Body of pancreas (tissue), 4 donors: Measurements from ENCODE around the gene MRTFB. TPM values are rescaled to one million over a fixed set of nuclear protein-coding genes. Genes with fewer than 3 reads are reported as not detected.

Experiments
- ATAC-seq: fragments of 150-250 bp; one replicate; pipeline ENCODE4 v1.9.1; 2016
- DNase-seq, 4 donors: peaks; one replicate each; pipeline ENCODE4 v3.0.0-alpha.2; 2019
- H3K27ac ChIP-seq, 4 donors: fragments of 200-600 bp; sonication (generic); 1 replicate in 3 of 4; 2 replicates in 1 of 4; pipeline versions ENCODE4 v1.5.1 to v1.6.1; 2016 to 2019; ENCODE audit warnings: mild to moderate bottlenecking in 1 of 4, mixed read lengths in 1 of 4, moderate library complexity in 1 of 4
- H3K27me3 ChIP-seq, 2 donors: fragments of 200-600 bp; sonication (generic); one replicate each; pipeline ENCODE4 v1.6.0; 2016; ENCODE audit warnings: mild to moderate bottlenecking in 1 of 2
- H3K36me3 ChIP-seq, 2 donors: fragments of 200-600 bp; sonication (generic); replicated peaks in 1 of 2; 2 replicates each; pipeline ENCODE4 v1.5.1; 2016; ENCODE audit warnings: low read depth in 2 of 2; ENCODE audit not compliant: insufficient read depth in 1 of 2
- H3K4me1 ChIP-seq: fragments of 200-600 bp; sonication (generic); one replicate; pipeline ENCODE4 v1.6.0; 2016
- H3K4me3 ChIP-seq, 2 donors: fragments of 200-600 bp; sonication (generic); 1 replicate in 1 of 2; 2 replicates in 1 of 2; pipeline ENCODE4 v1.5.1; 2016 to 2019
- H3K9me3 ChIP-seq, 3 donors: fragments of 200-600 bp; sonication (generic); 1 replicate in 2 of 3; 2 replicates in 1 of 3; pipeline ENCODE4 v1.5.1; 2016
- POLR2A ChIP-seq, 3 donors: fragments of 450-650 bp; IDR thresholded peaks; one replicate each; pipeline ENCODE4 v1.6.1; 2016; ENCODE audit warnings: antibody characterized with exemption in 3 of 3, mild to moderate bottlenecking in 2 of 3
- WGBS, 2 donors: methylation state at CpG; one replicate each; pipeline ENCODE4 v1.1.5; 2017; 5-methylcytosine and 5-hydroxymethylcytosine counted together
- intact Hi-C: fragments of 100-400 bp; cut with DNase I; formaldehyde crosslinking; loops from one replicate; pipeline ENCODE4 v1.15.1; 2023
- total RNA-seq, 2 donors: library from RNA; depleted of rRNA; stranded (reverse); fragments of >200 nt; gene quantifications; one replicate each; pipeline ENCODE4 v1.1.0, GENCODE V29; 2016
- TF ChIP-seq, protein P1 (sequence below), 7 experiments: fragments of 450-650 bp in 4 of 7; fragments of 200-600 bp in 3 of 7; sonication (generic) in 3 of 7; IDR thresholded peaks; one replicate each; pipeline ENCODE4 v1.5.1; 2016 to 2019; ENCODE audit warnings: antibody characterized with exemption in 7 of 7

MRTFB gene
- total RNA-seq, 2 donors from 2014 or later: 39.2 to 46.8 TPM

DNA sequence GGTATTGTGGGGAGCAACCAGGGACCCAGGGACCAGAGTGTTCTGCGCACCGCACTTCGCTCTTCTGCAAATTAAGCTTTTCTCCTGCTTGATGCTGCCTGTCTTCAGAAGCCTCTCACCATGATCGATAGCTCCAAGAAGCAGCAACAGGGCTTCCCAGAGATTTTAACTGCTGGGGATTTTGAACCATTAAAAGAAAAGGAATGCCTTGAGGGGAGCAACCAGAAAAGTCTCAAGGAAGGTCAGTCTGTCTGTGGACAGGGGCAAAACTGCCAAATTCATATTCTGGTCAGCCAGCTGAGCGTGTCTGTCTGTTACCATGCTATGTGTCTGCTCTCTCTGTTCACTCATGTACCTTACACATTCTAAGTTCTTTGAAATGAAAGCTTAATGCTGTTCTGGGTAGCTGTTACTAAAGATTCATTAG is 115.7 kb downstream of the MRTFB start:
- H3K4me1 ChIP-seq: peaks cover 16% of the 10 kb centered on the region
- no peaks in the 10 kb centered on the region for H3K36me3 ChIP-seq
- H3K9me3 ChIP-seq: no peaks in the 10 kb centered on the region
- TF ChIP-seq POLR2A (IDR thresholded peaks at IDR 0.05): no peak
- TF ChIP-seq, protein P1, sequence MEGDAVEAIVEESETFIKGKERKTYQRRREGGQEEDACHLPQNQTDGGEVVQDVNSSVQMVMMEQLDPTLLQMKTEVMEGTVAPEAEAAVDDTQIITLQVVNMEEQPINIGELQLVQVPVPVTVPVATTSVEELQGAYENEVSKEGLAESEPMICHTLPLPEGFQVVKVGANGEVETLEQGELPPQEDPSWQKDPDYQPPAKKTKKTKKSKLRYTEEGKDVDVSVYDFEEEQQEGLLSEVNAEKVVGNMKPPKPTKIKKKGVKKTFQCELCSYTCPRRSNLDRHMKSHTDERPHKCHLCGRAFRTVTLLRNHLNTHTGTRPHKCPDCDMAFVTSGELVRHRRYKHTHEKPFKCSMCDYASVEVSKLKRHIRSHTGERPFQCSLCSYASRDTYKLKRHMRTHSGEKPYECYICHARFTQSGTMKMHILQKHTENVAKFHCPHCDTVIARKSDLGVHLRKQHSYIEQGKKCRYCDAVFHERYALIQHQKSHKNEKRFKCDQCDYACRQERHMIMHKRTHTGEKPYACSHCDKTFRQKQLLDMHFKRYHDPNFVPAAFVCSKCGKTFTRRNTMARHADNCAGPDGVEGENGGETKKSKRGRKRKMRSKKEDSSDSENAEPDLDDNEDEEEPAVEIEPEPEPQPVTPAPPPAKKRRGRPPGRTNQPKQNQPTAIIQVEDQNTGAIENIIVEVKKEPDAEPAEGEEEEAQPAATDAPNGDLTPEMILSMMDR (IDR thresholded peaks at IDR 0.05): no peak
- H3K27me3 ChIP-seq: no peaks in the 10 kb centered on the region
- ATAC-seq (no peak), DNase-seq (no peak)
- no peak overlapping the region for H3K4me3 ChIP-seq
- peak overlapping the region in 2 of 4 donors; percentile 34 to 36 for H3K27ac ChIP-seq
- intact Hi-C loops: no loop called here
- 86 to 89% methylated on average over 5 of the region's 5 CpGs for WGBS, 2 donors

DNA sequence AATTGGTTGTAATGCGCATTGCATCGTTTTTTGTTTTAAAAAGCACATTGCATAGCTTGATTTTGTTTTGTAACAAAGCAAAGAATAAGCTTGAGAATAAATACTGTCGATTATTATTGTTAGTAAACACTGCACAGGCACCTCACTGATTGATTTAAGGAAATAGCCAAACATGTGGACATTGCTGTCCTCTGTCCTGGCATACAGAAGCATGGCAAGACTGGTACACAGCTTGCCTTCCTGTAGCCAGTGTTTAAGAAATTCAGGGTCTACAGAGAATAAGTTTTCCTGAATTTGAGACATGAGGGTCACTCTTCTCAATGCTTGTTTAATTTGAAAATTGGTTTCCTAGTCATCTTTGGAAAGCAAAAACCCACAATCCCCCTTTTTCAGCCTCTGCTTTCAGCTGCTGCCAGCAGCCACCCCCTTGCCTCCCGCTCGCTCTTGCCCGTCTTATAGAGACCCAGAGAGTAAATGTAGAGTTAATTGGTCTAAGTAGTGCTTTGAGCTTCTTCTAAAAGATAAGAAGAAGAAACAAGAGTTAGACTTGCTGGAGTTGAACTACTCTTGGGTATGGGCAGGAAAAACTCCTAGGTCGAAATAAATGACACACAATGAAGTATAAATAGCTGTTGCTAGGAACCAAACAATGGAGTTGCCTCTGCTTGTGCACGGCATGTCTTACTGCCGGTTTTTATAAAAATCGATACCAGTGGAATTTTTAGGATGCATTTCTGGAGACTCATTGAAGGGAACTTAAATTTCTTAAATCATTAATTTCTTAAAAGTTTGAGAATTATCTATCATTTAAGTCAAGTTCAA is 116.6 kb downstream of the MRTFB start:
- Histone ChIP-seq H3K4me3 (no peak overlapping the region), H3K27me3 (no peaks in the 10 kb centered on the region), H3K9me3 (no peaks in the 10 kb centered on the region), H3K36me3 (no peaks in the 10 kb centered on the region), H3K27ac (peak overlapping the region in 1 of 4 donors; percentile 9), H3K4me1 (peaks cover 16% of the 10 kb centered on the region)
- TF ChIP-seq, protein P1 (IDR thresholded peaks at IDR 0.05): no peak
- TF ChIP-seq POLR2A (IDR thresholded peaks at IDR 0.05): no peak
- DNase-seq (no peak), ATAC-seq (no peak)
- intact Hi-C loops: no loop called here
- 67 to 75% methylated on average over 10 of the region's 10 CpGs for WGBS, 2 donors

DNA sequence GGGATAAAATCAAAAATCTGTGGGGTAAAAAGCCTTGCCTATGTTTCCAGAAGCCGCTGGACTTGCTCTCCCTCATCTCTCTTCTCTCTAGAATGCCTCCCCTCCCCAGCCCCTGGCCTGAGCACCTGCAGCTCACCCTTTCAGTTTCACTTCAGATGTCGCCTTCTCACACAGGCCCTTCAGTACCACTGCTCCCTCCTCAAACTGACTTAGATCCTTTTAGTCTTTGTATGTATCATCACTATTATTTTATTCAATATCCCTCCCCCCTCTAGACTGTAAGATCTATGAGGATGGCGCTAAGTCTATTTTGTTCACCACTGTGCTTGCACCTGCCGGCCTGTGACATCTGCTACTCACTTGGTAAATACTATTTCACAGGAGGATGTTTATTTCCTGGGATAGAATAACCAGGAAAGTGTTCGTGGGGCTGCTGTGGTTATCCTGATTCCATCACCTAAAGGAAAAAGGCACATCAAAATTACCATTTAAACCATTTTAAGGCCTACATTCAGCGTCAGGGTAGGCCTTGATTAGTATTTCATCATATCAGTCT is 122.3 kb downstream of the MRTFB start:
- DNase-seq (no peak), ATAC-seq (no peak)
- Histone ChIP-seq H3K4me3 (no peak overlapping the region), H3K27me3 (no peaks in the 10 kb centered on the region), H3K36me3 (no peaks in the 10 kb centered on the region), H3K4me1 (no peaks in the 10 kb centered on the region), H3K27ac (no peak overlapping the region), H3K9me3 (no peaks in the 10 kb centered on the region)
- WGBS, 2 donors: 76 to 88% methylated on average over 6 of the region's 6 CpGs
- TF ChIP-seq, protein P1 (IDR thresholded peaks at IDR 0.05): no peak
- TF ChIP-seq POLR2A (IDR thresholded peaks at IDR 0.05): no peak
- intact Hi-C loops: no loop called here

DNA sequence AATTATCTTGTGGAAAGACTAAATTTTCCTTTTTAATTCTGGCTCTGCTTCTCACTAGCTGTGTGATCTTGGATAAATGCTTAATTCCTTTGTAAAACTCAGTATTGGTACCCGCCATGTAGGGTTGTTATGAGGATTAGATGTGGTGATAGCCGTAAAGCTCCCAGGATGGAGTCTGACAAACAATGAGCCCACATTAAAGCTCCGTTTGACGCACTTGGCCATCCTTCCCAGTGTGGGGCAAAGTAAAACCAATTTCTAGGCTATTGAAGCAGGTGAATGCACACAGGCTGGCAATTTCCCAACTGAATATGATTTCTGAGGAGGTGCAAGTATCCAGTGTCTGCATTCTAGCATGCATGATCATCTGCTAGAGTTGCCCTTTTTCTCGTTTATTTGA is 123.6 kb downstream of the MRTFB start:
- Histone ChIP-seq H3K4me3 (no peak overlapping the region), H3K9me3 (no peaks in the 10 kb centered on the region), H3K27me3 (no peaks in the 10 kb centered on the region), H3K27ac (no peak overlapping the region), H3K4me1 (no peaks in the 10 kb centered on the region), H3K36me3 (no peaks in the 10 kb centered on the region)
- no peak for DNase-seq
- ATAC-seq: no peak
- TF ChIP-seq, protein P1 (IDR thresholded peaks at IDR 0.05): no peak
- TF ChIP-seq POLR2A (IDR thresholded peaks at IDR 0.05): no peak
- 84 to 91% methylated on average over 5 of the region's 5 CpGs for WGBS, 2 donors
- intact Hi-C loops: no loop called here
